ENCODE measurements around the gene MXRA7.

DNA sequence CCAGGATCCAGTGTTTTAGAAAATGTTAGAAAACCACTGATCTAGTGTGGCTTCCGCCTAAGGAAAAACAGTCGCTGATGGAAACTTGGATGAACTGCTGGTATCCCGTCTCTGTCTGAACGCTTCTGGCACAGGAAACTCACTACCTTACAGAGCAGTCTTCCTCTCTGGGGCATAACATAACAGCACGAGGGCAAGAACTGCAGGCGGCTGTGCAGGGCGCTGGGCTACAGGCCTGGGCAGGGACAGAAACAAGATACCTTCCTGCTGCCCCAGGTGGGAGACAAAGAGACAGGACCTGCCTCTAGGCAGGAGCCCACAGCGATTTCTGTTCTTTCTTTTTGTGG, 10.5 kb downstream of the MXRA7 start:
- no peak for TF ChIP-seq EZH2phosphoT487 (IDR thresholded peaks at IDR 0.05)
- TF ChIP-seq CTCF (IDR thresholded peaks at IDR 0.05), result no peak
